Epithelial cell of proximal tubule (primary cell): ENCODE measurements around the gene ROR2. TPM values are rescaled to one million over a fixed set of nuclear protein-coding genes. Genes with fewer than 3 reads are reported as not detected.

Experiments used
- DNase-seq: peaks from one replicate; pipeline ENCODE4 v3.0.0-alpha.2; 2011; ENCODE audit warnings: low read depth
- H3K4me3 ChIP-seq: 2 replicates; pipeline ENCODE4 v1.5.1; 2011; ENCODE audit warnings: low read depth, mild to moderate bottlenecking, low read length
- CTCF ChIP-seq: conservative IDR thresholded peaks from 2 replicates; pipeline ENCODE4 v1.5.1; 2012; ENCODE audit warnings: low read depth, mild to moderate bottlenecking, low read length
- total RNA-seq: library from RNA; depleted of rRNA; stranded (reverse); fragments of >200 nt; gene quantifications from 2 replicates; pipeline ENCODE4 v1.2.3, GENCODE V29; 2015

ROR2 gene
- total RNA-seq, 1 donor from 2014 or later, result 3.1 TPM

- DNase-seq, result no peak
- no peak for TF ChIP-seq CTCF
- H3K4me3 ChIP-seq, result no peak overlapping the region
Measured at GRCh38 chr9:91700475-91700874, 249.6 kb downstream of the ROR2 start.

- DNase-seq, result no peak
- TF ChIP-seq CTCF, result no peak
- no peak overlapping the region for H3K4me3 ChIP-seq
Measured at GRCh38 chr9:91698266-91698665, 251.8 kb downstream of the ROR2 start.

GRCh38 chr9:91697201-91697600 lies 252.8 kb downstream of the ROR2 start:
- TF ChIP-seq CTCF, result no peak
- DNase-seq, result no peak
- no peak overlapping the region for H3K4me3 ChIP-seq

- H3K4me3 ChIP-seq, result no peak overlapping the region
- no peak for DNase-seq
- TF ChIP-seq CTCF, result no peak
Measured at GRCh38 chr9:91694081-91694870, 255.8 kb downstream of the ROR2 start.

GRCh38 chr9:91693226-91693625 lies 256.8 kb downstream of the ROR2 start:
- no peak overlapping the region for H3K4me3 ChIP-seq
- no peak for TF ChIP-seq CTCF
- no peak for DNase-seq

- no peak overlapping the region for H3K4me3 ChIP-seq
- no peak for DNase-seq
- TF ChIP-seq CTCF, result no peak
Measured at GRCh38 chr9:91690540-91691249, 259.3 kb downstream of the ROR2 start.
